Stimulated activated CD4-positive, alpha-beta T cell treated with anti-CD3 and anti-CD28 coated beads, Interleukin-4, amount 100 ng/mL, for 24 hours (primary cell): ENCODE data around the gene SMAD4.
"Not testable (repeated sequence)": the region's sequence is repeated elsewhere in the genome, so short reads cannot be mapped to it uniquely, and the experiment has no call there.

Source experiments
- DNase-seq: peaks from one replicate; pipeline ENCODE4 v3.0.0-alpha.2; 2020

SMAD4 gene

DNA sequence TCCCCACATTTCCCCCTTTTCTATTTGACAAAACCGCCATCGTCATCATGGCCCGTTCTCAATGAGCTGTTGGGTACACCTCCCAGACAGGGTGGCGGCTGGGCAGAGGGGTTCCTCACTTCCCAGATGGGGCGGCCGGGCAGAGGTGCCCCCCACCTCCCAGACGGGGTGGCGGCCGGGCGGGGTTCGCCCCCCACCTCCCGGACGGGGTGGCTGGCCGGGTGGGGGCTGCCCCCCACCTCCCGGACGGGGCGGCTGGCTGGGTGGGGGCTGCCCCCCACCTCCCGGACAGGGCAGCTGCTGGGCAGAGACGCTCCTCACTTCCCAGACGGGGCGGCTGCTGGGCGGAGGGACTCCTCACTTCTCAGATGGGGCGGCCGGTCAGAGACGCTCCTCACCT is 87.0 kb downstream of the SMAD4 start:
- DNase-seq: not testable (repeated sequence)

DNA sequence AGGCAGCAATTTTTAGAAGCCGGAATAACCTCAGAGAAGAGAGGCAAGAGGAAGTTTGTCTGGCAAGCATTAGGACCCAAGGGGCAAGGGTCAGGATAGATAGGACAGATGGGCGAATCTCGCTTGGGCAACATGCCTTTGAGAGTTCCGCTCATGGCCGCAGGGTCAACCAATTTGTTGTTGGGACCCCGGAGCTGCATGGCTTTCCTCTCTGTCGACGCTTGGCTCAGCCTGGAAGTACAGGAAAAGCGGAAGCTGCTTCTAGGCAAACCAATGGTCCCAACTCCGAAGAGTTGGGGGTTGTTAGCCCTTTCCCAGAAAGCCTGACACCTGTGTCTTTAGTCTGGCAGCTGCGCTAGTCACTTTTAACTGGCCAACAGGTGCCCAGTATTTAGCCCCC is 89.5 kb downstream of the SMAD4 start:
- DNase-seq: not testable (repeated sequence)

DNA sequence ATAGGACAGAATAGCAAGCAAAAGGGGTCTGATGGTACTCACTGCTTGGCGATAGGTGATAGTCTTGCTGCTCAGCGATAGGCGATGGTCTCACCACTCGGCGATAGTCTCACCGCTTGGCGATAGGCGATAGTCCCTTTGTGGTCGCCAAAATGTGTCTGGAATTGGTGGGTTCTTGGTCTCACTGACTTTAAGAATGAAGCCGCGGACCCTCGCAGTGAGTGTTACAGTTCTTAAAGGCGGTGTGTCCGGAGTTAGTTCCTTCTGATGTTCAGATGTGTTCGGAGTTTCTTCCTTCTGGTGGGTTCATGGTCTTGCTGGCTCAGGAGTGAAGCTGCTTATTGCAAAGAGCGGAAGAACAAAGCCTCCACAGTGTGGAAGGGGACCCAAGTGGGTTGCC is 90.0 kb downstream of the SMAD4 start:
- DNase-seq: not testable (repeated sequence)

DNA sequence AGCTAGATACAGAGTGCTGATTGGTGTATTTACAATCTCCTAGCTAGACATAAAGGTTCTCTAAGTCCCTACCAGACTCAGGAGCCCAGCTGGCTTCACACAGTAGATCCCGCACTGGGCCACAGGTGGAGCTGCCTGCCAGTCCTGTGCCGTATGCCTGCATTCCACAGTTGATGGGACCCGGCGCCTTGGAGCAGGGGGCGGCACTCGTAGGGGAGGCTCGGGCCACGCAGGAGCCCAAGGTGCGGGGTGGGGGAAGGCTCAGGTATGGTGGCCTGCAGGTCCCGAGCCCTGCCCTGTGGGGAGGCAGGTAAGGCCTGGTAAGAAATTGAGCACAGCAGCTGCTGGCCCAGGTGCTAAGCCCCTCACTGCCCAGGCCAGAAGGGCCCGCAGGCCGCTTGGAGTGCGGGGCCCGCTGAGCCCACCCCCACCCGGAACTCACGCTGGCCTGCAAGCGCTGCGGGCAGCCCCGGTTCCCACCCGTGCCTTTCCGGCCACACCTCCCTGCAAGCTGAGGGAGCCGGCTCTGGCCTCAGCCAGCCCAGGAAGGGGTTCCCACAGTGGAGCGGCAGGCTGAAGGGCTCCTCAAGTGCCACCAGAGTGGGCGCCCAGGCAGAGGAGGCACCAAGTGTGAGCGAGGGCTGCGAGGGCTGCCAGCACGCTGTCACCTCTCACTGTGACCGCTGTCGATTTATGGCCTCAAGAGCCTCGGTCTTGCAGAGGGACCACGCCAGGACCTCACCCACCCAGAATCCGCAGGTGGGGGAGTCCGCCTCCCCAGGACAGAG is 91.0 kb downstream of the SMAD4 start:
- no peak for DNase-seq

DNA sequence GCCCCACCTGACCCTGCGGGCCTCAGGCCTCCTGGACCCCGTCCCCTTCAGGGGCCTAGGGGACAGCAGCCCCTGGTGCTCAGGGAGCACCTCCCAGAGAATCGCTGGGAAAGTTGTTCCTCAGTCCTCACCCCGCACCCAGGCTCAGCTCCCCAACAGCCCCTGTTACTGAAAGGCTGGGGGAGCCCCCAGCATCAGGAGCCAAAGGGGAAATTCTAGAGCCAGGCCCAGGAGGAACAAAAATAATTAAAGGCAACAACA is 91.5 kb downstream of the SMAD4 start:
- no peak for DNase-seq

DNA sequence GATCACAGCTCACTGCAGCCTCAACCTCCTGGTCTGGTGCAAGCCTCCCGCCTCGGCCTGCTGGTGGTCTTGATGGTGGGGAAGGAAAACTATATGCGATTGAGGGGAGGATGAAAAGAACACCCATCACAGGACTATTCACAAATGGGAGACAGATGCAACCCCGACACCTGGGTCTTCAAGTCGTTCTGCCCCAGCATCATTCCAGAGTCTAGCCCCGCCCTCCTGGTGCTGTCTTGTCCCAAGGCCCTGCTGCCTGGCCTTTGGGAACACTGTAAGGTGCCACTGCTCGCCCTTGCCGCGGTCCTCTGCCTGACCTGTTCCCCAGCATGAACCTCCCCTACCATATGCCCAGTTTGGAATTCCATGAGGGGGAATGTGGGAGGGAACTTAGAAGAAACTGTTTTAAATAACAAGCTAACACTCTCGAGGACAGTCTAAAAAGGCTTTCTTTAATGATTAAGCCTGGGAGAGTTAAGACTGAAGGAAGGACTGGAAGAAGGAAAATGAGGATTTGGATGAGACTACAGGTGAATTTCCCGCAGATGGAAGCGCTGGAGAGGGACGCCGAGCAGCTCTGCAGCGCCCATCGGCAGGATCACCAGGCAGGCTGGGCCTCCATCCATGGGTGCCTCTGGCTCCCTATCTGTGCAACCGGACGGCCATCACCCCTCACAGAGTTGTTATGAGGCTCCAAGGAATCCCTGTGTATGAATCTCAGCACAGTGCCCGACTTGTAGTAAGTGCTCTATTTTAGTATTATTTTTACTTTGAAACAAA is 92.4 kb downstream of the SMAD4 start:
- DNase-seq: no peak

DNA sequence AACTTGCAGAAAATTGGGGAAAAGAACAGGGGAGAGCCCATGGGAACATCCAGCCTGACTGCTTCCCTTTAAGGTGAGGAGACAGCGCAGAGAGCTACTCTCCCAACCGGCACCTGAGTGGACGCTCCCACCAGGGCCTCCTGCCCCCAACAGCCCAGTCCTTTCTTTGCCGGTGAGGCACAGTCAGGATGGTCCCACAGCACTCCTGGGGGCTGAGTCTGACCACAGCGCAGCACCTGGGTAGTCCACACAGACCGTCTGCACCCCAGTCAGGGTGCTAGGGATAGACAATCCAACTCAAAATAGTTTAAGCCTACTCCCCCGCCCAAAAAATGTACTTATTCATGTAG is 93.0 kb downstream of the SMAD4 start:
- DNase-seq: no peak

DNA sequence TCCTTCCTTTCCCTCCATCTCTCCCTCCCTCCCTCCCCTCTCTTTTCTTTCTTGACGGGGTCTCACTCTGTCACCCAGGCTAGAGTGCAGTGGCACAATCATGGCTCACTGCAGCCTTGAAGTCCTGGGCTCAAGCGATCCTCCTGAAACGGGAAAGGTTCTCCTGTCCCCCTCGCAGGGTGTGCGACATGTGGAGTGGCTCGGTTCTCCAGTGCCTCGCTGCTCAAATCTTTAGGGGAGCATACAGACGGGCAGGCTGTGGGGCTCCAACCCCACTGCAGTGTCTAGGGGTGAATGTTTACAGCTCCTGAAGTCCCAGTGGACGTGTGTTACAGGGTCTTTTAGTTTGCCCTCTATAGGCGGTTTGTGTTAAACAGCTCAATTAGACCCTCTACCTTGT is 93.5 kb downstream of the SMAD4 start:
- DNase-seq: no peak

DNA sequence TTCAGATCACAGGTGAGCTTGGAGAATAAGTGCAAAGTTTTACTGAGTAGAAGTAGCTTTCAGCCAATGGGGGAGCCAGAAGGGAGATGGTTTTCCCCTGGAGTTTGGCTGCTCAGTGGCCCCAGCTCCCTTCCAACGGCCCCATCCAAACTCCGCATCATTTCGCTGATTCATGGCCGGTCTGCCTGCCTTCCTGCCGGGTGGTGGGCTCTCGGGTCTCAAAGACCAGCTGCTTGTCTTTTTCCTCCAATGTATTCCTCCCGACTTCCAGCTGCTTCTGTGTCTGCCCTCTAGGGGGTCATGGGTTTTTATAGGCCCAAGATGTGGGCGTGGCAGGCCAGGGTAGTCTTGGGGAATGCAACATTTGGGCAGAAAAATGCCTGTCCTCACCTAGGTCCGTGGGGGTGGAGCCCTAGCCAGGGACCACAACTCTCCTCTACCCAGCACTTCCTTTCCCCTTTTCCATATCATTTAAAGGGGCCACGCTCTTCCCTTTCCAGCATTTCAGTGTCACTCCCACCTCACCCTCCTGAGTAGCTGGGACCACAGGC is 94.0 kb downstream of the SMAD4 start:
- DNase-seq: no peak

DNA sequence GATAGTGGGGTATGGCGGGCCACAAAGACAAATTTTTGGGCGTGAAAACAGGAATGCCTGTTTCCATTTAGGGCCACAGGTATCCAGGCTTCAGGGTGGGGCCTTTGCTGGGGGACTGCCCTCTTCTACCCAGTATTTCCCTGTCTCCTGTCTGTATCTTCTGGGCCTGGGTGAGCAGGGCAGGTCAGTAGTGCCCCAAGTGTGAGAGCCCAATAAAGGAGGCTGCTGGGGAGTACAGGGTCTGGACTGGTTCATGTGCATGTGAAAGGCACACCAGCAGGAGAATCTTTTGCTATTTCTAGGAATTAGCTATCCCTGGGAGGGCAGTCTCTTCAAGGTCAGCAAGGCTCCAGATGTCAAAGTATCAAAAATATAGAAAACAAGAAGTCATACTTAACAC is 96.0 kb downstream of the SMAD4 start:
- DNase-seq: no peak

DNA sequence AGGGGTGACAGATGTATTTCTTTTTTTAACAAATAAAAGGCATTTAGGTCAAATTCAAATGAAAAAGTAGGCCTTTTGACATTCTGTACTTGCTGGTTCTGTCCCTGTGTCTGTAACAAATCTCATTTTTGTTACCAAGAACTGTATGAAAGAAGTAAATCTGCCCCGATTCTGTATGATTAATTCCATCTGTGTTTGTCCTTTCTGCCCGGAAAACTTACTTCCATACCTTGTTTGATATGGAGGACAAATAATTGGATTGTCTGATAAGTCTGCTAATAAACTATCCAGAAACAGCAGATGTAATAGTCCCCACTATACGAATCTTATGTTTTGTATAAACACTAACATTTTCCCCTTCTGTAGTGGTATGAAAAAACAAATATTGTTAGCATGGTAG is 97.7 kb downstream of the SMAD4 start:
- no peak for DNase-seq

DNA sequence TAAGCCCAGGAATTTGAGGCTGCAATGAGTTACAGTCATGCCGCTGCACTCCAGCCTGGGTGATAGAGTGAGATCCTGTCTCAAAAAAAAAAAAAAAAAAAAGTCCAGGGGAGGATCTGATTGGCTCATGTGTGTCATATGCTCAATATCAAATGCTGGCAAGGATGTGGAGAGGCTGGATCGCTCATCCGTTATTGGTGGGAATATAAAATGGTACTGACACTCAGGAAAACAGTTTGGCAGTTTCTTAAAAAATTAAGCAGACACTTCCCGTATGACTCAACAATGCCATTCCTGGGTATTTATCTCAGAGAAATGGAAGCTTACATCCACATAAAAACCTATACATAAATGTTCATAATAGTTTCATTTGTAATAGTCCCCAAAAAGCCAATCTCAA is 98.5 kb downstream of the SMAD4 start:
- DNase-seq: no peak

DNA sequence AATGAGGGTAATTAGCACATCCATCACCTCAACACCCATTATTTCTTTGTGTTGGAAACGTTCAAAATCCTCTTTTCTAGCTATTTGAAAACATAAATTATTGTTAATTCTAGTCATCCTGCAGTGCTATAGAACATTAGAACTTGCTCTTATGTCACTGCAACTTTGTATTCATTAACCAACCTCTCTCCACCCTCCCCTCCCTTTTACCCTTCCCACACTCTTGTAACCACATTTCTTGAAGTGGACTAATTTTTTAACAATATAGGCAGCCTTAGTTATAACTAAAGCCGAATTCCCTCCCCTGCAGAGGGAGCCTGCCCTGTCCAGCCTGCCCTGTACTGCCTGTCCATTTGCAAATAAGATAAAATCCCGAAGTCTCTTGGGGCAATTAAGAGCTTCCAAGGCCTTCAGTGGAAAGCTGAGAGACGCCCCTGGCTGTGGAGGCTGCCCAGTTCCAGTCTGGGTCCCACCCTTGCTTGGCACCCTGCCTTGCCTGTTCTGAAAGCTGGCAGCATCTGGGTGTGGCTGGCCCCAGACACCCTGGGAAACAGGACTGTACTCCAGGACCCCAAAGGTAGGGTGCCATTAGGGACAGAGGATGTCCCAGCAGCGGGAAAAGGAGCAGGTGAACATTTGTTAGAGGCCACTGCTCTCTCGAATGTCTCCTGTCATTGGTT is 102.4 kb downstream of the SMAD4 start:
- no peak for DNase-seq

DNA sequence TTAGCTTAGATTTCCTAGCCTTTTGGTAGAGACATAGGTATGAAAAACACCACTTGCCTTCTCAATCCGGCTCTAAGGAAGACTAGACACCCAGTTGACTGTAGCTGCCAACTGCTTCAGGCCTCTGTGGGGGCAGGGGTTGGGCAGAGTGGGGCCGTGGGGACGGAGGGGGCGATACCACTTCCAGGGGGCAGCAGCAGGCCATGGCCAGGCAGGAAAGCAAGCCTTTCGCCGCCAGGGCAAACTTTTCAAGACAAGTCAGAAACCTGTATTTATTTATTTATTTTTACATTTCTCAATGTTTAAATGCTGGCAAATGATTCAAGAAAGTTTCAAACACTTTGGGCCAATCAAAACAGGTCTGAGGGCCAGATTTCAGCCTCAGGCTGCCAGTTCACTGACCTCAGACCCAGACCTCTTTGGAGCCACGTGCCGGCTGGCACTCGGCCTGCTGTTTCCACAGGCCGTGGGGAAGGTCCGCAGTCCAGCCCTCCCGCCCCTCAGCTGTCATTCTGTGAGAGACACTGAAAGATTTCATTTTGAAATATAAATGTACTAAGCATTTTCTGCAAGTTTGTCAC is 103.7 kb downstream of the SMAD4 start:
- no peak for DNase-seq
